Right lobe of liver (tissue), 6 donors: ENCODE measurements around the gene SIM2. TPM values are rescaled to one million over a fixed set of nuclear protein-coding genes. Genes with fewer than 3 reads are reported as not detected.

Experiments
- ATAC-seq, 4 donors: fragments of 200-7000 bp; cut with Tn5 transposase; one replicate each; pipeline ENCODE4 v1.9.1; 2020; ENCODE audit warnings: mild to moderate bottlenecking in 4 of 4, moderate library complexity in 4 of 4
- DNase-seq, 3 donors: peaks; one replicate each; pipeline ENCODE4 v3.0.0-alpha.2; 2020
- H3K27ac ChIP-seq, 3 donors: fragments of 200-600 bp; one replicate each; pipeline ENCODE4 v1.8.0; 2022
- H3K27me3 ChIP-seq, 2 donors: fragments of 200-600 bp; one replicate each; pipeline ENCODE4 v1.8.0; 2022
- H3K36me3 ChIP-seq, 4 donors: fragments of 200-600 bp; sonication (generic) in 1 of 4; one replicate each; pipeline versions ENCODE4 v1.5.1 to v1.8.0; 2017 to 2022; ENCODE audit warnings: control low read depth in 1 of 4
- H3K4me1 ChIP-seq, 4 donors: fragments of 200-600 bp; sonication (generic) in 1 of 4; one replicate each; pipeline versions ENCODE4 v1.5.1 to v1.8.0; 2017 to 2022; ENCODE audit warnings: control low read depth in 1 of 4
- H3K4me3 ChIP-seq, 3 donors: fragments of 200-600 bp; one replicate each; pipeline ENCODE4 v1.8.0; 2022
- H3K9me3 ChIP-seq, 4 donors: fragments of 200-600 bp; sonication (generic) in 1 of 4; one replicate each; pipeline versions ENCODE4 v1.5.1 to v1.8.0; 2017 to 2022; ENCODE audit warnings: control low read depth in 1 of 4
- POLR2A ChIP-seq: fragments of 450-650 bp; IDR thresholded peaks from one replicate; pipeline ENCODE4 v1.6.1; 2017; ENCODE audit warnings: antibody characterized with exemption, mild to moderate bottlenecking
- WGBS: methylation state at CpG from one replicate; pipeline ENCODE4 v1.1.6; 2018; ENCODE audit warnings: low coverage, low lambda C conversion rate; ENCODE audit not compliant: insufficient coverage; ENCODE audit errors: missing lambda C conversion rate; 5-methylcytosine and 5-hydroxymethylcytosine counted together
- intact Hi-C, 2 donors: fragments of 100-400 bp; cut with DNase I; formaldehyde crosslinking; loops; one replicate each; pipeline versions ENCODE4 v1.11.2 to v1.14.1; 2022
- total RNA-seq, 6 experiments: library from RNA; depleted of rRNA in 2 of 6; stranded (reverse); fragments of >200 nt in 2 of 6; fragmentation: NEBNext Ultra II Directional in 3 of 6; extraction: Animal tissue kit (Norgen Biotek cat#: 25700) in 3 of 6; gene quantifications; one replicate each; pipeline versions ENCODE4 v1.1.0 to v1.2.4, GENCODE V29; 2016 to 2023
- TF ChIP-seq, protein P1 (sequence below), 4 donors: fragments of 200-600 bp in 3 of 4; fragments of 450-650 bp in 1 of 4; IDR thresholded peaks; one replicate each; pipeline versions ENCODE4 v1.5.1 to v1.8.0; 2016 to 2022; ENCODE audit warnings: antibody characterized with exemption in 4 of 4, mild to moderate bottlenecking in 2 of 4
- donor health status: DM: no; HTN: yes; CAD: no.
- donor health status: DM: no; HTN: no; CAD: no.
- donor health status: DM: no; HTN: no; CAD: no.
- donor health status: DM: no; HTN: yes; CAD: no.
- donor health status: DM: no; HTN: yes; CAD: no.

SIM2 gene
- total RNA-seq, 6 experiments from 2014 or later, result not detected

DNA sequence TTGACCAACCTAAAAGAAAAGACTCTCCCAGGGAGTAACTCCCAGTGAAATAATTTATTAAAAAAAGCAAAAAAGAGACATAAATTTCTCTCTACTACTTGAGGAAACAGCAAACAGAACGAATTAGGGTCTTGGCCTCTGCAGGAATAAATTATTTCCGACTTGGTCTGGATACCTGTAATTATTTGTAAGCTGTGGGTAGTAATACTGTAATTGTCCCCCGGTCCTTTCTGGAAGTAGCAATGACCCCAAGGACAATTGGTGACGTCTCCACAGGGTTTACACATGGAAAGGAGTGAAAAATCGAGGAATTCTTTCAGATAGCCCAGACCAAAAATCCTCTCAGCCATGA is 3.7 kb upstream of the SIM2 start:
- H3K27me3 ChIP-seq, result peaks cover 52 to 90% of the 10 kb centered on the region in 2 donors

DNA sequence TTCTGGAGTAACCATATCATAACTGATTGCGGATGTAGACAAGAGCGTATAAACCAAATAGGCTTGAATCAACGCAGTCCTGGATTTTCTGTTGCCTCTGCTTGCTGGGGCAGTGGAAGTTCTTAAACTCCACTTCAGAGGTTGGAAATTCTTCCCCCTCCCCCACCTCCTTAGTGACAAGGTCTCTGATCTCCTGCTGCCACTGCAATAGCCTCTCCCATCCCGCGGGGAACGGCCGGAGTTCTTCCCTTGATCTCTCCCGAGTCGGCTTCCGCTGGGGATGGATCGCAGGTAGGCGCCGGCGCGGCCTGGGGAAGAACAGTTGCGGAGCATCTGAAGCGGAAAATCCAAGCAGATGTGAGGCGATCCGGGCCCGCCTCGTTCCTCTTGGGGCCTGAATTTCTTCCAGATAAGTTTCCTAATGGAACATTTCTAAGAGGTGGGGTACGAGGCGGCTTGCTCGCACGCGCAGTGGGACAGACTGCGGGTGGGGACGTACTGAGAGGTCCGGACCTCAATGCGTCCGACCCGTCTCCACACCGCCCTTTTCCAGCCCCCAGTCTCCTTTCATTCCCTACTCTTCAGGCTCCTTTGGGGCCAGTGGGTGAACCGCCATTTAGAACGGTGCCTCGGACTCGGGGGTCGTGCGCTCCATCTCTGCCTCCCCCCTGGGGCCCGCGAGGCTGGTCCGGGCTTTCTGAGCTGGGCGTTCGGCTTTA is 3.1 kb upstream of the SIM2 start:
- 5% methylated on average over 22 of the region's 44 CpGs for WGBS
- DNase-seq, result no peak

More for the DNA sequence above, 3.7 kb upstream of the SIM2 start:
- intact Hi-C loops, result no loop called here
- DNase-seq (no peak), ATAC-seq (no peak)
- Histone ChIP-seq H3K9me3 (no peaks in the 10 kb centered on the region), H3K36me3 (no peaks in the 10 kb centered on the region), H3K4me3 (no peak overlapping the region), H3K27ac (no peak overlapping the region), H3K4me1 (peaks cover 0 to 34% (median 4%) of the 10 kb centered on the region in 4 donors)
- WGBS, result 13% methylated on average over 5 of the region's 5 CpGs
- TF ChIP-seq, protein P1, sequence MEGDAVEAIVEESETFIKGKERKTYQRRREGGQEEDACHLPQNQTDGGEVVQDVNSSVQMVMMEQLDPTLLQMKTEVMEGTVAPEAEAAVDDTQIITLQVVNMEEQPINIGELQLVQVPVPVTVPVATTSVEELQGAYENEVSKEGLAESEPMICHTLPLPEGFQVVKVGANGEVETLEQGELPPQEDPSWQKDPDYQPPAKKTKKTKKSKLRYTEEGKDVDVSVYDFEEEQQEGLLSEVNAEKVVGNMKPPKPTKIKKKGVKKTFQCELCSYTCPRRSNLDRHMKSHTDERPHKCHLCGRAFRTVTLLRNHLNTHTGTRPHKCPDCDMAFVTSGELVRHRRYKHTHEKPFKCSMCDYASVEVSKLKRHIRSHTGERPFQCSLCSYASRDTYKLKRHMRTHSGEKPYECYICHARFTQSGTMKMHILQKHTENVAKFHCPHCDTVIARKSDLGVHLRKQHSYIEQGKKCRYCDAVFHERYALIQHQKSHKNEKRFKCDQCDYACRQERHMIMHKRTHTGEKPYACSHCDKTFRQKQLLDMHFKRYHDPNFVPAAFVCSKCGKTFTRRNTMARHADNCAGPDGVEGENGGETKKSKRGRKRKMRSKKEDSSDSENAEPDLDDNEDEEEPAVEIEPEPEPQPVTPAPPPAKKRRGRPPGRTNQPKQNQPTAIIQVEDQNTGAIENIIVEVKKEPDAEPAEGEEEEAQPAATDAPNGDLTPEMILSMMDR (IDR thresholded peaks at IDR 0.05), result no peak
- TF ChIP-seq POLR2A, result no peak

DNA sequence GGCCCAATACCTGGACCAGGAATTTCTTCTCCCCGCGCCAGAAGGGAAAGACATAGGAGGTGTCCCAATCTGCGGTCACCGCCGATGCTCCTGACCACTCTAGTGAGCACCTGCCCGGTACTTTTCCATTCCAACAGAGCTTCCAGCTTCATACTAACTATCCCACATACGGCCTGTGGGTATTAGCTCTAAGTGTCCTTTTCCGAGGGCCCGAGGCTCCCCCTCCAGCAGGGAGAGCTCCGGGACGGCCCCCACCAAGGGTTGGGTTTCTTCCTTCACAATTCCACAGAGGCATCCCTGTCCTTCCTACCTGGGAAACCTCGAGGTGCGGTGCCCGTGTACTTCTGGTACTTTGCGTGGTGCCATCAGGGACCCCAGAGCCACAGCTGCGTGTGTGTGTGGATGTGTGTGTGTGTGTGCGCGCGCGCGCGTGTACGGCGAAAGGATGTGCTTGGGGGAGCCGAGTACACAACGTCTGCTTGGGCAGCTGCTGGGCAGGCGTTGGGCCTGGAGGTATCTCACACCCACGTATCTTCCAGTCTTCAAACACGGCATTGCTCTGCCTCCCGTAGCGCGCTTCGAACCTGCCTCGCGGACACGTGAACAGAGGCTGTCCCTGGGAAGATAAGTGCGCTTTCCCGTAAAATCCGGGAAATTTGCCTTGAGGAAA is 2.4 kb upstream of the SIM2 start:
- ATAC-seq (no peak), DNase-seq (no peak)
- intact Hi-C loops, result no loop called here
- Histone ChIP-seq H3K36me3 (no peaks in the 10 kb centered on the region), H3K9me3 (no peaks in the 10 kb centered on the region), H3K27ac (no peak overlapping the region), H3K4me3 (no peak overlapping the region), H3K4me1 (peaks cover 0 to 45% (median 4%) of the 10 kb centered on the region in 4 donors), H3K27me3 (peaks cover 59 to 94% of the 10 kb centered on the region in 2 donors)
- 8% methylated on average over 13 of the region's 39 CpGs for WGBS
- TF ChIP-seq POLR2A, result no peak
- TF ChIP-seq, protein P1 (IDR thresholded peaks at IDR 0.05), result no peak

More for the DNA sequence above, 3.1 kb upstream of the SIM2 start:
- intact Hi-C loops, result no loop called here
- Histone ChIP-seq H3K27ac (no peak overlapping the region), H3K4me1 (peaks cover 0 to 39% (median 4%) of the 10 kb centered on the region in 4 donors), H3K4me3 (no peak overlapping the region), H3K27me3 (peaks cover 57 to 95% of the 10 kb centered on the region in 2 donors), H3K36me3 (no peaks in the 10 kb centered on the region), H3K9me3 (no peaks in the 10 kb centered on the region)
- TF ChIP-seq POLR2A, result no peak
- TF ChIP-seq, protein P1 (IDR thresholded peaks at IDR 0.05), result no peak
- no peak for ATAC-seq

DNA sequence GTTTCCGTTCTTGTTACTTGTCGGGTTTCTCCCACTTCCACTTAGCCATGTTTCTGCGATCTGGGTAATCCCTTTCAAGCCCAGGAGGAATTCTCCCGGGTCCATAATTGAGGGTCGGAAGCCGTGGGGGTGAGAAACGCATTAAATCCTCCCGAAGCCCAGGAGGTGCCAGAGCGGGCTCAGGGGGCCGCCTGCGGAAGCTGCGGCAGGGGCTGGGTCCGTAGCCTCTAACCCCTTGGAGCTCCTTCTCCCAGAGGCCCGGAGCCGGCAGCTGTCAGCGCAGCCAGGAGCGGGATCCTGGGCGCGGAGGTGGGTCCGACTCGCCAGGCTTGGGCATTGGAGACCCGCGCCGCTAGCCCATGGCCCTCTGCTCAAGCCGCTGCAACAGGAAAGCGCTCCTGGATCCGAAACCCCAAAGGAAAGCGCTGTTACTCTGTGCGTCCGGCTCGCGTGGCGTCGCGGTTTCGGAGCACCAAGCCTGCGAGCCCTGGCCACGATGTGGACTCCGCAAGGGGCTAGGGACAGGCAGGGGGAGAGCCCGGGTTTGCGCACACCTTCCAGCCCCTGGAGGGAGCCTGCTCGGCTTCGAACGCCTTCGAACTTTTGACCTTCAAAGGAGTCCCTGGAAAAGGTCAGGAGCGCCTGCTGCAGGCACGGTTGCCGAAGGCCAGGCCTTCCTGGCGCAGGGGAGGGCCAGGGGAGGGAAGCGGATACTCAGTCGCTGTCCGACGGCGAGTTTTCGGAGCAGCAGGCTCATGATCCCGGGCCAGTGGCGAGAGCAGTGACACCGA is 1.7 kb upstream of the SIM2 start:
- Histone ChIP-seq H3K9me3 (no peaks in the 10 kb centered on the region), H3K27me3 (peaks cover 58 to 92% of the 10 kb centered on the region in 2 donors), H3K36me3 (no peaks in the 10 kb centered on the region), H3K4me1 (peaks cover 0 to 45% (median 4%) of the 10 kb centered on the region in 4 donors), H3K4me3 (no peak overlapping the region), H3K27ac (no peak overlapping the region)
- DNase-seq, result peak in 1 of 3 donors; percentile 52
- no peak for ATAC-seq
- TF ChIP-seq, protein P1 (IDR thresholded peaks at IDR 0.05), result no peak
- TF ChIP-seq POLR2A, result no peak
- WGBS, result 1% methylated on average over 13 of the region's 58 CpGs
- intact Hi-C loops, result no loop called here
